GM23338 (cell line): Measurements from ENCODE around the gene HLCS. TPM values are rescaled to one million over a fixed set of nuclear protein-coding genes. Genes with fewer than 3 reads are reported as not detected.

Experiments used
- ATAC-seq: fragments of 200-7000 bp; cut with Tn5 transposase; 3 replicates; pipeline ENCODE4 v1.9.1; 2020
- DNase-seq: peaks from one replicate; pipeline ENCODE4 v3.0.0-alpha.2; 2015; ENCODE audit warnings: low spot score
- H2AFZ ChIP-seq: fragments of 200-600 bp; sonication (generic); 2 replicates; pipeline ENCODE4 v1.8.0; 2016; ENCODE audit warnings: antibody characterized with exemption, mild to moderate bottlenecking, moderate library complexity
- H3F3A ChIP-seq: fragments of 200-600 bp; sonication (generic); replicated peaks from 2 replicates; pipeline ENCODE4 v1.8.0; 2017; ENCODE audit warnings: antibody characterized with exemption, mixed run types, low read depth
- H3K27ac ChIP-seq: fragments of 200-600 bp; sonication (generic); 2 replicates; pipeline ENCODE4 v1.6.1; 2016; ENCODE audit warnings: low read depth
- H3K27me3 ChIP-seq: fragments of 200-600 bp; sonication (generic); 2 replicates; pipeline ENCODE4 v1.8.0; 2016; ENCODE audit warnings: mild to moderate bottlenecking, mixed run types, moderate library complexity; ENCODE audit not compliant: insufficient read depth
- H3K36me3 ChIP-seq: fragments of 200-600 bp; sonication (generic); 2 replicates; pipeline ENCODE4 v1.8.0; 2016; ENCODE audit warnings: mild to moderate bottlenecking; ENCODE audit not compliant: insufficient read depth
- H3K4me1 ChIP-seq: fragments of 200-600 bp; sonication (generic); 2 replicates; pipeline ENCODE4 v1.8.0; 2016; ENCODE audit warnings: mild to moderate bottlenecking, moderate library complexity; ENCODE audit not compliant: insufficient read depth
- H3K4me2 ChIP-seq: fragments of 200-600 bp; sonication (generic); 2 replicates; pipeline ENCODE4 v1.7.1; 2017; ENCODE audit warnings: mixed run types
- H3K4me3 ChIP-seq: fragments of 200-600 bp; sonication (generic); 2 replicates; pipeline ENCODE4 v1.6.1; 2016; ENCODE audit warnings: mixed run types
- H3K79me2 ChIP-seq: fragments of 200-600 bp; sonication (generic); replicated peaks from 2 replicates; pipeline ENCODE4 v1.8.0; 2017; ENCODE audit warnings: mild to moderate bottlenecking; ENCODE audit not compliant: insufficient read depth
- H3K9me2 ChIP-seq: fragments of 200-600 bp; sonication (generic); 2 replicates; pipeline ENCODE4 v1.8.0; 2017; ENCODE audit not compliant: insufficient read depth
- H4K20me1 ChIP-seq: fragments of 200-600 bp; sonication (generic); replicated peaks from 2 replicates; pipeline ENCODE4 v1.8.0; 2017; ENCODE audit warnings: mild to moderate bottlenecking; ENCODE audit not compliant: insufficient read depth
- H3K27ac Mint-ChIP-seq: 2 replicates; pipeline ENCODE4 v1.8.0; 2020; ENCODE audit warnings: inconsistent platforms, mild to moderate bottlenecking, moderate library complexity, mixed read lengths
- H3K27me3 Mint-ChIP-seq: 3 replicates; pipeline ENCODE4 v1.8.0; 2022; ENCODE audit warnings: low read depth, mild to moderate bottlenecking, moderate library complexity, mixed read lengths, inconsistent platforms; ENCODE audit not compliant: insufficient read depth, poor library complexity
- H3K36me3 Mint-ChIP-seq: 3 replicates; pipeline ENCODE4 v1.8.0; 2021; ENCODE audit warnings: low read depth, mild to moderate bottlenecking, inconsistent platforms, moderate library complexity, mixed read lengths
- H3K4me1 Mint-ChIP-seq: 3 replicates; pipeline ENCODE4 v1.8.0; 2020; ENCODE audit warnings: mild to moderate bottlenecking, inconsistent platforms, mixed read lengths
- H3K4me3 Mint-ChIP-seq: 3 replicates; pipeline ENCODE4 v1.8.0; 2021; ENCODE audit warnings: moderate library complexity, mild to moderate bottlenecking, inconsistent platforms, mixed read lengths
- H3K9me3 Mint-ChIP-seq: 3 replicates; pipeline ENCODE4 v1.8.0; 2020; ENCODE audit warnings: moderate library complexity, mild to moderate bottlenecking, inconsistent platforms, mixed read lengths
- CREB1 ChIP-seq: fragments of 250-450 bp; sonication (Bioruptor Pico); IDR thresholded peaks from 2 replicates; pipeline ENCODE4 v1.5.0; 2020; ENCODE audit warnings: low read depth, mild to moderate bottlenecking, moderate library complexity
- CTCF ChIP-seq, 2 experiments: fragments of 200-600 bp in 1 of 2; sonication (generic) in 1 of 2; conservative IDR thresholded peaks; 2 replicates each; pipeline versions ENCODE4 v1.5.1 to v1.6.1; 2016 to 2017; ENCODE audit warnings: antibody characterized with exemption in 2 of 2, low read depth in 2 of 2, mild to moderate bottlenecking in 2 of 2, moderate library complexity in 1 of 2
- EZH2 ChIP-seq: fragments of 200-600 bp; sonication (generic); IDR thresholded peaks from one replicate; pipeline ENCODE4 v1.8.0; 2017; ENCODE audit warnings: antibody characterized with exemption, mild to moderate bottlenecking, low read depth; ENCODE audit not compliant: unreplicated experiment
- EZH2phosphoT487 ChIP-seq: fragments of 200-600 bp; sonication (generic); IDR thresholded peaks from one replicate; pipeline ENCODE4 v1.8.1; 2018; ENCODE audit warnings: antibody characterized with exemption; ENCODE audit not compliant: unreplicated experiment
- JUNB ChIP-seq: IDR thresholded peaks from one replicate; pipeline ENCODE4 v1.6.1; 2016; ENCODE audit warnings: antibody characterized with exemption; ENCODE audit not compliant: unreplicated experiment
- NANOG ChIP-seq: IDR thresholded peaks from 2 replicates; pipeline ENCODE4 v1.6.1; 2016; ENCODE audit warnings: antibody characterized with exemption, borderline replicate concordance
- POLR2AphosphoS5 ChIP-seq: IDR thresholded peaks from 2 replicates; pipeline ENCODE4 v1.6.1; 2016; ENCODE audit warnings: antibody characterized with exemption, low read depth
- STAT1 ChIP-seq: IDR thresholded peaks from one replicate; pipeline ENCODE4 v1.6.1; 2016; ENCODE audit warnings: antibody characterized with exemption; ENCODE audit not compliant: unreplicated experiment
- ZNF114 ChIP-seq: fragments of 250-450 bp; sonication (Bioruptor Pico); IDR thresholded peaks from 2 replicates; pipeline ENCODE4 v1.5.0; 2020; ENCODE audit warnings: mild to moderate bottlenecking, moderate library complexity
- ZNF331 ChIP-seq: fragments of 250-450 bp; sonication (Bioruptor Pico); IDR thresholded peaks from 2 replicates; pipeline ENCODE4 v1.5.0; 2020; ENCODE audit warnings: low read depth, mild to moderate bottlenecking, moderate library complexity
- polyA plus RNA-seq: library from polyadenylated mRNA; unstranded; fragments of >200 nt; fragmentation: Nextera tagmentation; extraction: Ambion mirVana; gene quantifications from 2 replicates; pipeline ENCODE4 v1.2.1, GENCODE V29; 2016
- total RNA-seq: library from RNA; depleted of rRNA; stranded (reverse); fragments of >200 nt; shearing (Covaris generic); gene quantifications from 2 replicates; pipeline ENCODE4 v1.2.3, GENCODE V29; 2014
- TF ChIP-seq, protein P1 (sequence below): IDR thresholded peaks from 2 replicates; pipeline ENCODE4 v1.6.1; 2016; ENCODE audit warnings: antibody characterized with exemption
- TF ChIP-seq, protein P2 (sequence below): IDR thresholded peaks from one replicate; pipeline ENCODE4 v1.6.1; 2018; ENCODE audit warnings: antibody characterized with exemption; ENCODE audit not compliant: unreplicated experiment

HLCS gene
- total and polyA plus RNA-seq, 2 experiments from 2014 or later, result 6.1 to 14.7 TPM

- peaks cover 16% of the 10 kb centered on the region for H3K4me1 Mint-ChIP-seq
- no peak for TF ChIP-seq ZNF114 (CRISPR knock-in tag)
- TF ChIP-seq EZH2, result no peak
- TF ChIP-seq, protein P1, sequence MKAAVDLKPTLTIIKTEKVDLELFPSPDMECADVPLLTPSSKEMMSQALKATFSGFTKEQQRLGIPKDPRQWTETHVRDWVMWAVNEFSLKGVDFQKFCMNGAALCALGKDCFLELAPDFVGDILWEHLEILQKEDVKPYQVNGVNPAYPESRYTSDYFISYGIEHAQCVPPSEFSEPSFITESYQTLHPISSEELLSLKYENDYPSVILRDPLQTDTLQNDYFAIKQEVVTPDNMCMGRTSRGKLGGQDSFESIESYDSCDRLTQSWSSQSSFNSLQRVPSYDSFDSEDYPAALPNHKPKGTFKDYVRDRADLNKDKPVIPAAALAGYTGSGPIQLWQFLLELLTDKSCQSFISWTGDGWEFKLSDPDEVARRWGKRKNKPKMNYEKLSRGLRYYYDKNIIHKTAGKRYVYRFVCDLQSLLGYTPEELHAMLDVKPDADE, result no peak
- no peak for TF ChIP-seq POLR2AphosphoS5
- TF ChIP-seq JUNB, result no peak
- TF ChIP-seq, protein P2, sequence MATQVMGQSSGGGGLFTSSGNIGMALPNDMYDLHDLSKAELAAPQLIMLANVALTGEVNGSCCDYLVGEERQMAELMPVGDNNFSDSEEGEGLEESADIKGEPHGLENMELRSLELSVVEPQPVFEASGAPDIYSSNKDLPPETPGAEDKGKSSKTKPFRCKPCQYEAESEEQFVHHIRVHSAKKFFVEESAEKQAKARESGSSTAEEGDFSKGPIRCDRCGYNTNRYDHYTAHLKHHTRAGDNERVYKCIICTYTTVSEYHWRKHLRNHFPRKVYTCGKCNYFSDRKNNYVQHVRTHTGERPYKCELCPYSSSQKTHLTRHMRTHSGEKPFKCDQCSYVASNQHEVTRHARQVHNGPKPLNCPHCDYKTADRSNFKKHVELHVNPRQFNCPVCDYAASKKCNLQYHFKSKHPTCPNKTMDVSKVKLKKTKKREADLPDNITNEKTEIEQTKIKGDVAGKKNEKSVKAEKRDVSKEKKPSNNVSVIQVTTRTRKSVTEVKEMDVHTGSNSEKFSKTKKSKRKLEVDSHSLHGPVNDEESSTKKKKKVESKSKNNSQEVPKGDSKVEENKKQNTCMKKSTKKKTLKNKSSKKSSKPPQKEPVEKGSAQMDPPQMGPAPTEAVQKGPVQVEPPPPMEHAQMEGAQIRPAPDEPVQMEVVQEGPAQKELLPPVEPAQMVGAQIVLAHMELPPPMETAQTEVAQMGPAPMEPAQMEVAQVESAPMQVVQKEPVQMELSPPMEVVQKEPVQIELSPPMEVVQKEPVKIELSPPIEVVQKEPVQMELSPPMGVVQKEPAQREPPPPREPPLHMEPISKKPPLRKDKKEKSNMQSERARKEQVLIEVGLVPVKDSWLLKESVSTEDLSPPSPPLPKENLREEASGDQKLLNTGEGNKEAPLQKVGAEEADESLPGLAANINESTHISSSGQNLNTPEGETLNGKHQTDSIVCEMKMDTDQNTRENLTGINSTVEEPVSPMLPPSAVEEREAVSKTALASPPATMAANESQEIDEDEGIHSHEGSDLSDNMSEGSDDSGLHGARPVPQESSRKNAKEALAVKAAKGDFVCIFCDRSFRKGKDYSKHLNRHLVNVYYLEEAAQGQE, result no peak
- TF ChIP-seq CREB1 (CRISPR knock-in tag), result no peak
- TF ChIP-seq ZNF331 (CRISPR knock-in tag), result no peak
- no peak for TF ChIP-seq EZH2phosphoT487
- H3K27me3 Mint-ChIP-seq, result peaks cover 20% of the 10 kb centered on the region
- 0 out of 2 replicates have a peak overlapping the region, but pooled peaks have one; percentile 28 for H2AFZ ChIP-seq
- no peak overlapping the region for H3K4me2 ChIP-seq
- no peaks in the 10 kb centered on the region for H3K36me3 ChIP-seq
- no peaks in the 10 kb centered on the region for H3K27me3 ChIP-seq
- H3K4me3 ChIP-seq, result no peak overlapping the region
- H3K4me3 Mint-ChIP-seq, result no peak overlapping the region
- H3K79me2 ChIP-seq, result no peaks in the 10 kb centered on the region
- H3K4me1 ChIP-seq, result peaks cover 7% of the 10 kb centered on the region
- H3K27ac ChIP-seq, result no peak overlapping the region
- no peaks in the 10 kb centered on the region for H3K9me2 ChIP-seq
- no peaks in the 10 kb centered on the region for H3K36me3 Mint-ChIP-seq
- no peaks in the 10 kb centered on the region; the same call in 2 of the 3 replicates for H3K9me3 Mint-ChIP-seq
- H3F3A ChIP-seq, result no peaks in the 10 kb centered on the region; the same call in 1 of the 2 replicates
- no peaks in the 10 kb centered on the region for H4K20me1 ChIP-seq
- ATAC-seq (no peak), DNase-seq (no peak)
- no peak overlapping the region for H3K27ac Mint-ChIP-seq
Observed at GRCh38 chr21:36722370-36723368, 243.8 kb downstream of the HLCS start.

DNA sequence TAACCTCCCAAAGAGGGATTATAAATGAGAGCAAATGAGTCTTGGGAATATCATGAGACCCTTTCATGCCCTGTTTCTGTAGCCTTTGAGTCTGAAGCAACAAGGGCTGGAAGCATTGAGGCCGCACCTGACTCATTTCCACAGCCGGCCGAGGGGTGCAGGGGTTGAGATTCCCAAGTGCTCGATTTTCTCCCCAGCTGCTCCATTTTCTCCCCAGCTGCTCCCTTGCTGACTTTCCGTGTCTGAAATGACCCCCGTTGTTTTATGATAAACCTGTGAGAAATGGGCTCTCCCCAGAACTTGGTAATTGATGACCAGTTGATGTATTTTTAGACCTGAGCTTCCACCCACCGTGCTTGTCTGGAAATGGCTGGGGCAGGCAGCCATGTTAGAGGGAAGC, 244.7 kb downstream of the HLCS start:
- Mint-ChIP-seq H3K9me3 (no peaks in the 10 kb centered on the region; the same call in 2 of the 3 replicates), H3K27ac (no peak overlapping the region), H3K4me1 (peaks cover 16% of the 10 kb centered on the region), H3K27me3 (peaks cover 20% of the 10 kb centered on the region), H3K36me3 (no peaks in the 10 kb centered on the region), H3K4me3 (no peak overlapping the region)
- Histone ChIP-seq H4K20me1 (no peaks in the 10 kb centered on the region), H3K4me2 (no peak overlapping the region), H3F3A (no peaks in the 10 kb centered on the region; the same call in 1 of the 2 replicates), H2AFZ (no peak overlapping the region), H3K79me2 (no peaks in the 10 kb centered on the region), H3K4me1 (peaks cover 10% of the 10 kb centered on the region), H3K27me3 (no peaks in the 10 kb centered on the region), H3K4me3 (no peak overlapping the region), H3K36me3 (no peaks in the 10 kb centered on the region), H3K27ac (no peak overlapping the region), H3K9me2 (no peaks in the 10 kb centered on the region)
- no peak for DNase-seq
- ATAC-seq, result no peak
- no peak for TF ChIP-seq EZH2
- TF ChIP-seq STAT1, result no peak
- no peak for TF ChIP-seq CTCF (conservative IDR thresholded peaks at IDR 0.05; ENCODE audit: low read depth in 2 of 2)
- TF ChIP-seq, protein P2, result no peak
- TF ChIP-seq NANOG, result no peak
